ENCODE results near the gene FOXE3. TPM values are rescaled to one million over a fixed set of nuclear protein-coding genes. Genes with fewer than 3 reads are reported as not detected.

Gene FOXE3
- total and polyA plus RNA-seq, 2 of the 8 experiments (the other 6 are each of a cell fraction or from before 2014, with no cell fraction given): 0.18 TPM; not detected in 1

GRCh38 chr1:47380699-47381098 is 35.4 kb upstream of the FOXE3 start (continued):
- TF ChIP-seq, protein P1, sequence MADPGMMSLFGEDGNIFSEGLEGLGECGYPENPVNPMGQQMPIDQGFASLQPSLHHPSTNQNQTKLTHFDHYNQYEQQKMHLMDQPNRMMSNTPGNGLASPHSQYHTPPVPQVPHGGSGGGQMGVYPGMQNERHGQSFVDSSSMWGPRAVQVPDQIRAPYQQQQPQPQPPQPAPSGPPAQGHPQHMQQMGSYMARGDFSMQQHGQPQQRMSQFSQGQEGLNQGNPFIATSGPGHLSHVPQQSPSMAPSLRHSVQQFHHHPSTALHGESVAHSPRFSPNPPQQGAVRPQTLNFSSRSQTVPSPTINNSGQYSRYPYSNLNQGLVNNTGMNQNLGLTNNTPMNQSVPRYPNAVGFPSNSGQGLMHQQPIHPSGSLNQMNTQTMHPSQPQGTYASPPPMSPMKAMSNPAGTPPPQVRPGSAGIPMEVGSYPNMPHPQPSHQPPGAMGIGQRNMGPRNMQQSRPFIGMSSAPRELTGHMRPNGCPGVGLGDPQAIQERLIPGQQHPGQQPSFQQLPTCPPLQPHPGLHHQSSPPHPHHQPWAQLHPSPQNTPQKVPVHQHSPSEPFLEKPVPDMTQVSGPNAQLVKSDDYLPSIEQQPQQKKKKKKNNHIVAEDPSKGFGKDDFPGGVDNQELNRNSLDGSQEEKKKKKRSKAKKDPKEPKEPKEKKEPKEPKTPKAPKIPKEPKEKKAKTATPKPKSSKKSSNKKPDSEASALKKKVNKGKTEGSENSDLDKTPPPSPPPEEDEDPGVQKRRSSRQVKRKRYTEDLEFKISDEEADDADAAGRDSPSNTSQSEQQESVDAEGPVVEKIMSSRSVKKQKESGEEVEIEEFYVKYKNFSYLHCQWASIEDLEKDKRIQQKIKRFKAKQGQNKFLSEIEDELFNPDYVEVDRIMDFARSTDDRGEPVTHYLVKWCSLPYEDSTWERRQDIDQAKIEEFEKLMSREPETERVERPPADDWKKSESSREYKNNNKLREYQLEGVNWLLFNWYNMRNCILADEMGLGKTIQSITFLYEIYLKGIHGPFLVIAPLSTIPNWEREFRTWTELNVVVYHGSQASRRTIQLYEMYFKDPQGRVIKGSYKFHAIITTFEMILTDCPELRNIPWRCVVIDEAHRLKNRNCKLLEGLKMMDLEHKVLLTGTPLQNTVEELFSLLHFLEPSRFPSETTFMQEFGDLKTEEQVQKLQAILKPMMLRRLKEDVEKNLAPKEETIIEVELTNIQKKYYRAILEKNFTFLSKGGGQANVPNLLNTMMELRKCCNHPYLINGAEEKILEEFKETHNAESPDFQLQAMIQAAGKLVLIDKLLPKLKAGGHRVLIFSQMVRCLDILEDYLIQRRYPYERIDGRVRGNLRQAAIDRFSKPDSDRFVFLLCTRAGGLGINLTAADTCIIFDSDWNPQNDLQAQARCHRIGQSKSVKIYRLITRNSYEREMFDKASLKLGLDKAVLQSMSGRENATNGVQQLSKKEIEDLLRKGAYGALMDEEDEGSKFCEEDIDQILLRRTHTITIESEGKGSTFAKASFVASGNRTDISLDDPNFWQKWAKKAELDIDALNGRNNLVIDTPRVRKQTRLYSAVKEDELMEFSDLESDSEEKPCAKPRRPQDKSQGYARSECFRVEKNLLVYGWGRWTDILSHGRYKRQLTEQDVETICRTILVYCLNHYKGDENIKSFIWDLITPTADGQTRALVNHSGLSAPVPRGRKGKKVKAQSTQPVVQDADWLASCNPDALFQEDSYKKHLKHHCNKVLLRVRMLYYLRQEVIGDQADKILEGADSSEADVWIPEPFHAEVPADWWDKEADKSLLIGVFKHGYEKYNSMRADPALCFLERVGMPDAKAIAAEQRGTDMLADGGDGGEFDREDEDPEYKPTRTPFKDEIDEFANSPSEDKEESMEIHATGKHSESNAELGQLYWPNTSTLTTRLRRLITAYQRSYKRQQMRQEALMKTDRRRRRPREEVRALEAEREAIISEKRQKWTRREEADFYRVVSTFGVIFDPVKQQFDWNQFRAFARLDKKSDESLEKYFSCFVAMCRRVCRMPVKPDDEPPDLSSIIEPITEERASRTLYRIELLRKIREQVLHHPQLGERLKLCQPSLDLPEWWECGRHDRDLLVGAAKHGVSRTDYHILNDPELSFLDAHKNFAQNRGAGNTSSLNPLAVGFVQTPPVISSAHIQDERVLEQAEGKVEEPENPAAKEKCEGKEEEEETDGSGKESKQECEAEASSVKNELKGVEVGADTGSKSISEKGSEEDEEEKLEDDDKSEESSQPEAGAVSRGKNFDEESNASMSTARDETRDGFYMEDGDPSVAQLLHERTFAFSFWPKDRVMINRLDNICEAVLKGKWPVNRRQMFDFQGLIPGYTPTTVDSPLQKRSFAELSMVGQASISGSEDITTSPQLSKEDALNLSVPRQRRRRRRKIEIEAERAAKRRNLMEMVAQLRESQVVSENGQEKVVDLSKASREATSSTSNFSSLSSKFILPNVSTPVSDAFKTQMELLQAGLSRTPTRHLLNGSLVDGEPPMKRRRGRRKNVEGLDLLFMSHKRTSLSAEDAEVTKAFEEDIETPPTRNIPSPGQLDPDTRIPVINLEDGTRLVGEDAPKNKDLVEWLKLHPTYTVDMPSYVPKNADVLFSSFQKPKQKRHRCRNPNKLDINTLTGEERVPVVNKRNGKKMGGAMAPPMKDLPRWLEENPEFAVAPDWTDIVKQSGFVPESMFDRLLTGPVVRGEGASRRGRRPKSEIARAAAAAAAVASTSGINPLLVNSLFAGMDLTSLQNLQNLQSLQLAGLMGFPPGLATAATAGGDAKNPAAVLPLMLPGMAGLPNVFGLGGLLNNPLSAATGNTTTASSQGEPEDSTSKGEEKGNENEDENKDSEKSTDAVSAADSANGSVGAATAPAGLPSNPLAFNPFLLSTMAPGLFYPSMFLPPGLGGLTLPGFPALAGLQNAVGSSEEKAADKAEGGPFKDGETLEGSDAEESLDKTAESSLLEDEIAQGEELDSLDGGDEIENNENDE (IDR thresholded peaks at IDR 0.05; ENCODE audit: insufficient replicate concordance, low read length): no peak

Data from H1 (cell line).